Mammary epithelial cell (primary cell): ENCODE results near the gene BRSK1.

ENCODE experiments used
- EZH2 ChIP-seq: IDR thresholded peaks from 2 replicates; pipeline ENCODE4 v1.6.1; 2012; ENCODE audit warnings: low read length, inconsistent platforms, borderline replicate concordance
- TF ChIP-seq, protein P1 (sequence below), 2 donors: IDR thresholded peaks in 1 of 2; conservative IDR thresholded peaks in 1 of 2; 2 replicates each; pipeline ENCODE4 v1.5.1; 2011 to 2012; ENCODE audit warnings: inconsistent platforms in 2 of 2, low read length in 2 of 2, mild to moderate bottlenecking in 2 of 2, control low read depth in 1 of 2, low read depth in 1 of 2; ENCODE audit not compliant: insufficient read depth in 1 of 2; ENCODE audit errors: extremely low read depth in 1 of 2

DNA sequence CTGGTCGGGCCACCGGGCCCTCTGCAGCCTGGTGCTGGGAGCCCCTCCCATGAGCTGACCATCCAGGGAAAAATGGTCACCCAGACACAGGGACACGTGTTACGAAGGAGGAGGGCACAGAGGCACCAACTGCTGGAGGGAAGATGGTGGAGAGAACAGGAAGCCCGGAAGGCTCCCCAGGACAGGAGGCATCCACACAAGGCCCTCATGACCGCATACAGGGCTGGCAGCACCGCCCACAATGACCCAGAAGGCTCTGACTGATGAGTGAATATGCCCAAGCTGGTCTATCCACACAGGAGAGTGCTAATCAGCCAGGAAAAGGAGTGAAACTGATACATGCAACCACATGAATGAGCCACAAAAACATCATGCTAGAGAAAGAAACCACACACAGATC, 41.3 kb upstream of the BRSK1 start:
- no peak for TF ChIP-seq EZH2
- TF ChIP-seq, protein P1, sequence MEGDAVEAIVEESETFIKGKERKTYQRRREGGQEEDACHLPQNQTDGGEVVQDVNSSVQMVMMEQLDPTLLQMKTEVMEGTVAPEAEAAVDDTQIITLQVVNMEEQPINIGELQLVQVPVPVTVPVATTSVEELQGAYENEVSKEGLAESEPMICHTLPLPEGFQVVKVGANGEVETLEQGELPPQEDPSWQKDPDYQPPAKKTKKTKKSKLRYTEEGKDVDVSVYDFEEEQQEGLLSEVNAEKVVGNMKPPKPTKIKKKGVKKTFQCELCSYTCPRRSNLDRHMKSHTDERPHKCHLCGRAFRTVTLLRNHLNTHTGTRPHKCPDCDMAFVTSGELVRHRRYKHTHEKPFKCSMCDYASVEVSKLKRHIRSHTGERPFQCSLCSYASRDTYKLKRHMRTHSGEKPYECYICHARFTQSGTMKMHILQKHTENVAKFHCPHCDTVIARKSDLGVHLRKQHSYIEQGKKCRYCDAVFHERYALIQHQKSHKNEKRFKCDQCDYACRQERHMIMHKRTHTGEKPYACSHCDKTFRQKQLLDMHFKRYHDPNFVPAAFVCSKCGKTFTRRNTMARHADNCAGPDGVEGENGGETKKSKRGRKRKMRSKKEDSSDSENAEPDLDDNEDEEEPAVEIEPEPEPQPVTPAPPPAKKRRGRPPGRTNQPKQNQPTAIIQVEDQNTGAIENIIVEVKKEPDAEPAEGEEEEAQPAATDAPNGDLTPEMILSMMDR (conservative IDR thresholded peaks at IDR 0.05 in 1 of 2, IDR thresholded peaks at IDR 0.05 in 1 of 2; ENCODE audit: extremely low read depth in 1 of 2, insufficient read depth in 1 of 2, low read depth in 1 of 2, low read length in 2 of 2), result no peak
